Esophagus muscularis mucosa (tissue), 3 donors: ENCODE measurements around the gene YKT6.

ENCODE experiments used
- CTCF ChIP-seq, 3 experiments: fragments of 200-600 bp in 2 of 3; fragments of 450-650 bp in 1 of 3; sonication (generic) in 2 of 3; IDR thresholded peaks; one replicate each; pipeline ENCODE4 v1.5.1; 2017 to 2019; ENCODE audit warnings: antibody characterized with exemption in 3 of 3, mild to moderate bottlenecking in 2 of 3, moderate library complexity in 1 of 3
- POLR2A ChIP-seq: fragments of 450-650 bp; IDR thresholded peaks from one replicate; pipeline ENCODE4 v1.6.1; 2017; ENCODE audit warnings: antibody characterized with exemption, moderate library complexity, mild to moderate bottlenecking, low read depth
- POLR2AphosphoS5 ChIP-seq, 2 donors: sonication (generic); formaldehyde crosslinking; IDR thresholded peaks; one replicate each; pipeline ENCODE4 v1.6.1; 2017; ENCODE audit warnings: antibody characterized with exemption in 2 of 2

- TF ChIP-seq CTCF (IDR thresholded peaks at IDR 0.05) (no peak), POLR2A (no peak), POLR2AphosphoS5 (IDR thresholded peaks at IDR 0.05) (no peak)
These were observed 43.4 kb upstream of the YKT6 start for GRCh38 chr7:44157116-44158080.
